Stimulated activated CD4-positive, alpha-beta T cell treated with anti-CD3 and anti-CD28 coated beads, Interleukin-1b, Interleukin-23, amount 100 ng/mL, for 24 hours (primary cell): ENCODE results near the gene HOXA9.

ENCODE experiments used
- DNase-seq, 4 experiments: peaks; one replicate each; pipeline ENCODE4 v3.0.0-alpha.2; 2020; ENCODE audit warnings: low read depth in 4 of 4, low spot score in 1 of 4

The HOXA9 gene

DNA sequence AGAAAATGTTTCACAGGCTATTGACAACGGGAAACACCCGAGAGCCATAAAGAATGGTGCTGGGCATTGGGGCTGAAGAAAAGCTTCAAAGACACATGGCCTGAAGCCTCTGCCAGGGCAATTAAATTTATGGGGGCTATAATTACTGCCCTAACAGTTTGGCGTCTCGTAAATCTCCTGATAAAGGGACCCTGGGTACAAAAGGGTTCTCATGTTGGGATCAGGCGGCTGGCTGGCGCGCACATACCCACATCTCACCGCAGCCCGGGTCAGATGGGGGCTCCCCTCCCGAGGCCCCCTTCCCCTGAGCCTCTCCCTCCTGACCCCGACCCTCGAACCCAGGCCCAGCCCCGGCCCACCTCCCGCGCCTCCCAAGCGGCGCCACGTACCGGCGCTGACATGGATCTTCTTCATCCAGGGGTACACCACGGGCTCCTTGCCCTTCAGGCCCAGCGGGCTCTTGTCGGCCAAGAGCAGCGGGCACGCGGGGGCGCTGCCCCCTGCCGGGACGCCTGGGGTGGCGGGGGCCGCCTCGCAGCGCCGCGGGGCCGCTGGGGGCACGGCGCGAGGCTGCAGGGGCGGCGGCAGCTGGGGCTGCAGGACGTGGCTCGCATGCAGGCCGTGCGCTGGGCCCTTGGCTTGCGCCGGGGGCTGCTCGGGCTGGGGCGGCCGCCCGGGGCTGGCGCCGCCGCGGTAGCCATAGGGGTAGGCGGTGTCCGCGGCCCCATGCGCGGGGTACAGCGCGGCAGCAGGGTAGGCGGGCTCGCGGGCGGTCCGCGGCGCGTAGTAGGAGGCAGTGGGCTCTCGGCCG is 35.4 kb downstream of the HOXA9 start:
- DNase-seq, result no peak

DNA sequence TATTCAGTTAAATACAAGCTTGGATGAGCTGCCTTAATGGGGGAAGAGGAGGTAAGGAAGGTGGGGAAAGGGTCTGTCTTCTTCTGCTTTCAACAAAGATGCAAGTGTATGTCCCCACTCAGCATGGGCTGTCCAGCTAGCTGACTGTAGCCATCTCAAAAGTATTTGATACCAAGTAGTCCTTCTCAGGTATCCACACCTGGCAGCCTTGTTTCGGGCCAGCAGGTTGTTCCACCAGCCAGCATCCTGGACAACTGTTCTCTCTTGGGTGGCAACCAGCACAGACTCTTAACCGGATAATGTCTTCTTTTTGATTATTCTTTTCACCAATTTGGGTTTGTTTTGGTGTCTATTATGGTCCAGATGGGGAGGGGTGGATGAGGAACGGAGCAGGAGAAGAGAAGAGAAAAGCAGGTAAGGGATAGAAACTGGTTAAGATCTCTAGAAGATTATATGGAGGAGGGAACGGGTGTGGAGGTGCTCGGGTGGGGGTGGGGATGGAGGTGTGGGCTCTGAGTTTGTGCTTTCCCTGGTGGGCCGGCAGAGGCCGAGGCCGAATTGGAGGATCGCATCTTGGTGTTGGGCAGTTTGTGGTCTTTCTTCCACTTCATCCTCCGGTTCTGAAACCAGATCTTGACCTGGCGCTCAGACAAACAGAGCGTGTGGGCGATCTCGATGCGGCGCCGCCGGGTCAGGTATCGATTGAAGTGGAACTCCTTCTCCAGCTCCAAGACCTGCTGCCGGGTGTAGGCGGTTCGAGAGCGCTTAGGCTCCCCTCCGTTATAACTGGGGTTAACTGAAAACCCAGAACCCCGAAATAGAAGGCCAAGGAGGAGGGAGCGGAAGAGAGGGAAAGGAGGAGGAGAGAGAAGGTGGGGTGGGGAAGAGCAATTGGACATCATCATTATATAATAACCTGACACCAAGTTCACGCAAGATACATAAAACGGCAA is 36.3 kb downstream of the HOXA9 start:
- no peak for DNase-seq

DNA sequence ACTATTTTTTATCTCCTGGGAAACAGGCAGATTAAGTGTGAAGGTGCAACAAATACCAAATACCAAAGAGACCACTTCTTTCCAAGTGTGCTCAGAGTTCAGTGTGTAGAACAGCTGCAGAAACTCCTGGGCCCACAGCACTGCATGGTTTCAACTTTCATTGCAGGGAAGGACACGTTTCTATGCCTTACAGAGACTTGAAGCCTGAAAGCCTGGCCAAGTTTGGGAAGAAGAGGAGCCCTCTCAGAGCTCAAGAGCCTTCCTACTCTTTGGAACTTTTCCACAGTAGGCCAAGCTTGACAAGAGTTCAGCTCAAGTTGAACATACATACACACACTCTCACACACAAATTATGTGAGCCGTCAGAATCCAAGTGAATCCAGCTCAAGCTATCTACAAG is 37.3 kb downstream of the HOXA9 start:
- no peak for DNase-seq

DNA sequence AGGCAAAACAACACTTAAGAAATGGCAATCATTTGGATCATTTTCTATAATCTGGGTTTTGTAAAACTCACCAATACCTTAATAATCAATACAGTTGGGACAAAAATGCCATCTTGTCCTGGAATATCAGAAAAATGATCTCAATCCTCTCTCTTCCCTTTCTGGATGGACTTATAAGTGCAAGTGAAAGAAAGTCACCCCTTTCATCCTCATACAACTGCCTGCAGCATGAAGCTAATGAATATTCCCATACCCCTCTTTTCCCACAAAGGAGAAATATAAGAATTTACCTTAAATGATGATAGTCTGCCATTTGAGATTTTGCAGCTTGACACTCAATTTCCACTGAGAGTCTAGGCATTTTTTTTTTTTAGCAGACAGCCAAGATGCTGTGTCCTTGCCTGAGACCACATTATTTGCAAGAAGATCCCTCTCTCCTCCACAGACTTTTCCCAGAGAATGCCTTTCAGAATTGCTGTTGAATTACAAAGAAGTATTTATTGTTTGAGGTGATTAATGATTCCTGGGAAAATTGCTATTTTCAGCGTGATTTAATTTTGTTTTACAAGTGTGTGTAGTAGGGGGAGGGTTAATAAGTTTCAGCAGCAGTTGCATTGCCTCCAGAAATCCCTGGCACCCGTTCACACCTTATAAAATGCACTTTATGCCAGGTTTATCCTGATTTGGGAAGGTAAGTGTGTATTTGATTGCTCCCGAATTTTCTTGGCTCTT is 38.6 kb downstream of the HOXA9 start:
- no peak for DNase-seq

DNA sequence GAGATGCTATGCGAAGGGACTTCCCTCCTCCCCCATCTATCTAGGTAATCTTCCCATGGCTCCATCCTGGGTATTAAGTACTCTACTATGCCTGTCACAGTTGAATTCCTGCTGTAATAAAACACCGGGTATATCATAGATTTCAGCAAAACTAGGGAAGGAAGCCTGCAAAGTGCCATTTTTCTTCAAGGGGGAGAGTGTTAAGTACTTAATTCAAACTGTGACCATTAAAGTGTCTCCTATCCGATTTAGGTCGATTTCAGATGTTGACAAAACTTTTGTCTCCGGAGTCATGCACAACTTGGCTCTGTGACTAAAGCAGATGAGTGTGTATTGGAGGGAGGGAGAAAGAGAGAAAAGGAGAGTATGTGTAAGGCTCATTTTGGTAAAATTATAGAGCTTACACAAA is 39.3 kb downstream of the HOXA9 start:
- no peak for DNase-seq

DNA sequence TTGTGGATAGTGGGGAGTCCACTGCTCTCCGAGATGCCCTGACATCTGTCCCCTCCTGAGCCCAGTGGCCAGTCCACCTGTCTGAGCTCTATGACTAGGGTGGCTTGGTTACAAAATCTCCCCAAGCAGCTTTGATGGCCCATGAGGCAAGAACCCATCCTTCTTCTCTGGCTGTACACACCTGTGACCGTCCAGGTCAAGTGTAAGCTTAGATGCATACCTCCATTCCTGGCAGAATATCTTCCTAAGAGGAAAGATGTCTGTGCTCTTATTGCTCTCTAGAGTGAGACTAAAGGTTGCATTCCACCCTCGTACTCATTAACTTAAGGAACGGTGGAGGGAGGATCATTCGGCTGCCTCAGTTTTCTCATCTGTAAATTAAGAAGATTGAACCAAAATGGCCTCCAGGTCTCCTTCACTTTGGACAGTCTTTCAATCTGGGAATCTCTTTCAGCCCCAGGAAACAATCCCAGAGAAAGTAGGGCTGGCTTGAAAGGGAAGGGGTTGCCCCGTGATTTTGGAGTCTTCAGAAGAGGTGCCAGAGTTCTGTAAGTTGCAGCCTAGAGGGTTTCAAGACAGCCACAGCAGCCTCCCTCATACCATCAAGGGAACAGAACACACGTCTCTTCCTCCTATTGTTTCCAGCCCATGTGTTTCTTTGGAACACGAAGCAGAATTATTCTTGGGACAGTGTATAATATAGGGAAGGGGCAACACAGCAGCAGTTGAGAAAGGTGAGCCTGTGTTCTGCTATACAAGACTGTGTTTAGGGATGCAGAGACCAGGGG is 40.2 kb downstream of the HOXA9 start:
- DNase-seq, result no peak

DNA sequence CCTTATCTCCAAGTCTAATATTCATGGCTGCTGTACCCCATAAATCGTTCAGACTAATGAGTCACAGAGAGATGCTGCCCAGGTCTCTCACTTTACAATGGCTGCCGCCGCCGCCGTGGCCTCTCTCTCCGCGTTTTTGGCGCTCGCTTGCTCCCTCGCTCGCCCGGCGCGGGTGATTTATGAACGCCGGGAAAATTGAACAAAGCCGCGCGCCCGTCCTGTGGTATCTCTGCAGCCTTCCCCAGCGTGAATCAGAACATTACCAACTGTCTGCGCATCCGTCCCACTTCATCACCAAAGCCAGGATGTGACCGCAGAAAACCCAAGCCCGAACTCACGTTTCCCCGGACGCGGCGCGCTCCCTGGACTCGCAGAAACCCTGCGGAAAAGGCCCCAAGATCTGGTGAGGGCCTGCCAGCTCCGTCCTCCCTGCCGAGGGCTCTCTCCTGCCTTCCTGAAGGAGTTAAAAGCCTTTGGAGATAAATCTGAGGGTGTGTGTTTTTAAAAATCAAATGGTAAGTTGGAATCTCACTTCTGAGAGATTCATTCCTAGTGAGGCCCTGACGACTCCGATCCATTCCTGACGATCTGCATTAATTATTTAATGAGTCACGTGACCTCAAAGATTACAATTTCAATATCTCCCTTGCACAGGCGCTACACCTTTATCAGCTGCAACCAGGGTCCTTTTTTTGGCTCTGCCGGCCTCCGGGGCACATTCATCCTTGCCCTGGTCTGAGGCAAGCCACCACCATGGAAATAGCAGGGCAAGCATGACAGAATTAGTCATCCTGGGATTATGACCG is 41.0 kb downstream of the HOXA9 start:
- DNase-seq, result no peak

DNA sequence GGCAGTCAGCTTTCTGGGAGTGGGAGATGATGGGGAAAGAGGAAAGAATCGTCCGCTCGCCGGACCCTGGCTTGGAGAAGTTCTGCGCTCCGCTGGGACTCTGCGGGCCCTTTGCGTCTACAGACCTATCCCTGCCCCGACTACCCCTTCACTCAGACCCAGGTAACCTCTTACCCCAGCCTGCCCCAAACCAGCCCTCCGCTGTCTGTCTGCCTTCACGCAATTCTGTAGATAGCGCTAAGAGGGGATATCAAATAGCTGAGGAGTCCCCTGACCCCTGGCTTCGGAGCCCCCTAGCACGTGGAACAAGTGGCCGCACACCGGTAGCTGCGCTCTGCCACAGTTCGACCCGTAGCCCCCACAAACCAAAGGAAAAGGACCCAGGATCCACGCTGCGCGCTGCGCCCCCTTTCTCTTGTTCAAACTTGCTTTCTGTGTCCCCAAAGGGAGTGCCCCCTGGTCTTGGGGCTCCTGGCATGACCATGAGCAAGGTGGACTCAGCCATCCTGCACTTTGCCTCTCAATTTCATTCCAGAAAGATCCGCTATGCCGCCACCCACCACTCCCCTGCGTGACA is 41.8 kb downstream of the HOXA9 start:
- DNase-seq, result no peak

DNA sequence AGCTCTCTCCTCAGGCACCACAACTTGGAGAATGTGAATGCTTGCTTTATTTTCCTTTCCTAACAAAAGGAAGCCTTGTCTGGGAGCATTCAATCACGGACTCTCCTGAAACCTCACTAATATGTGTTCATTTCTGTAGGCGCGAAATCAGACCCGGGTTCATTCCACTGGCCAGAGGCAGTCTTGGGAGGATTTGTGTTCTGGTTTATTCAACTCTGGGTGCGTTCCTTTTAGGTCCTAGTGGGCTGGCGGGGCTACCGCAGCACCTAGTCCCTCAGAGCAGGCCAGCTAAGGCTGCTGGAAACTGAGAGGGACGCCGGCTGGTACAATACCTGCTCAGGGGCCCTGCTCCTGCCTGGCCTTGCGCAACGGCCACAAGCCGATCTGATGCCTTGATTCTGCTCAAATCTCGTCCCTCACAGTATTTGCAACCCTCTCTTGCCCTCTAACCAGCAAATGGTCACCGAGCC is 42.3 kb downstream of the HOXA9 start:
- DNase-seq, result no peak

DNA sequence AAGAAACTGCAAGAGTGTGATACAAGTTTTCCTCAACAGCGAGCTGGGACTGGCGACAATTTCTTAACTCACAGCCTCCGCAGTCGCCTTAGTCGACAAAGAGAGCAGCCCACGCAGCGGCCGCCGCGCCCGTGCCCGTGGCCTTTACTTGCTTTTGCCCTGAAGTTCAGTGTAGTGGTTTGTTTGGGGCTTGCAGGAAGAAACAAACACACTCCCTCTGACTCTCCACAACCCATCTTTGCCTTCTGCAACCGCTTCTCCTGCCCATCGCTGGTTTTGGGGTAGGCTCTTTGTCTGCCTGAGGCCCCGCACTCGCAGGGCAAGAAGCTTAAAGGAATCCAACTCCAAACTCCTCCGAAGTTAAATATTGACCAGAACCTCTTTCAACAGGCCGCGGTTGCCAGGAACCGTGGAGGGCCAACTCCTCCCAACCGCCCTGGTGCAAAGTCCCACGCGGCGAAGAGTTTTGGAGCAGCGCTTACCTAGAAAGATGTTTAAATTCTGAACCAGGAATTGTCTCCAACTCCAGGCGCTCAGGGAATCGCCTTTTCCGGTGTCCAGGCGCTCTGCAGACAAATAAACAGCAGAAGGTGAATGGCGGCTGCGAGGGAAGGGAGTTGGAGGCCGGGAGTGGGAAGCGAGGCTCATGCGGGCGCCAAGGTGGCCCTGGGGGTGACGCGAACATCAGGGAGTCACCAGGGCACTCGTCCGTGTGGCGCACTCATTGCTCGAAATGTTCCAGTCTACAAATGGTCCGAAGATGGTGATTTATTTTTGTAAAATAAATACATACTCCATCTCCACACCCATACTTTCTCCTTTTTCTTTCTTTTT is 43.0 kb downstream of the HOXA9 start:
- no peak for DNase-seq

DNA sequence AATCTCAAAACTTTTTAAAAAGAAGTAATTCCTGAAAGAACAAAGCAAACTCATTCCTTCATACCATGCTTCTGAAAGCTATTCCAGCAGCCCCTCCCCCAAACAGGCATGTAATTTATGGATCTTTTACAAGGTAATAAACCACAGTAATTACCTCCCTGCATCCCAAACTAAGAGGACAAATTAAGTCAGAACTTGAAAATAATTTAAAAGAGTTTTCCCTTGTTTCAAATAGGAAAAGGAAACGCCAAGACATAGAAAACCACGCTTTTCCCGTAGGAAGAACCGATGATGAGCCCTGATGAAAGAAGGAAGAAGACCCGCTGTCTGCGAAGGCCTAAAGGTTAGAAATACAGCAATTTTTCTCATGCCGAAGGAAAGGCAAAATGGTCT is 43.7 kb downstream of the HOXA9 start:
- DNase-seq, result no peak

DNA sequence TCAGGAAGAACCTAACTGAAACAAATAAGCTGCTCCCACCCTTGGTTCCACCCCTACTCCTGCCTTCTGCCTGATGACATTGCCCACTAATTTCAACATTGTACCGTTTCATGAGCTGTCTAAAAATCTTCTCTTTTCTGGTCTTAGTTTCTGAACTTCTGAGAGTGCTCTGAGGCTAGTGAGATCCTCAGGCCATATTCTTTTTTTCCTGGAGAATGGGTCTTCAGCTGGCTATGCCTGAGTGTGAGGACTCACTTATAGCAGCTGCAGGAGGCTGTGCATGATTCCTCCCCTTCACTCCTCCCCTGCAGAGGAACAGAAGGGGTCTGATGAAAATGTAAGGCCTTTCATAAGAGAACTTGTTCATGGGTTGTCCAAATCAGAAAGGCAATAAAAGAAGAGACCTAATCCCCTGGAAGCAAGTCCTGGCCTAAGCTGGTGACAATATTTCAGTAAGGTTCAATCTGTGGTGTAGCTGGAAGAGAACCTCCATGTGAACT is 45.9 kb downstream of the HOXA9 start:
- DNase-seq, result no peak

DNA sequence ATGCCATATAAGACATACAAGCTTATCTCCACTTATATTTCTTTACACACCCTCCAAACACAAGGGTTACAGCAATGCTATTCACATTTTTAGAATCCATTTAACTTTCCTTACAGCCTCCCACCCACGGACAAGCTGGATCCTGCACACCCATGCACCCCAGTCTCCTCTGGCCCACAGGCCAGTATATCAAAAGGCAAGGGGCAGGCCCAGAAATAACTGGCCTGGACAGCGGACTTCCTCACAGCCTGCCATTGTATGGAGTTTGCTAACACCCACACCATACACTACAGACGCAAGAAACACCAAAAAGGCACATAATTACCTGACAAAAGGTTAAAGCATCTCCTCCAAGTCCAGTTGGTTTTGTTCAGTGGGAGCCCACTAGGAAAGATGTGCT is 46.8 kb downstream of the HOXA9 start:
- no peak for DNase-seq

DNA sequence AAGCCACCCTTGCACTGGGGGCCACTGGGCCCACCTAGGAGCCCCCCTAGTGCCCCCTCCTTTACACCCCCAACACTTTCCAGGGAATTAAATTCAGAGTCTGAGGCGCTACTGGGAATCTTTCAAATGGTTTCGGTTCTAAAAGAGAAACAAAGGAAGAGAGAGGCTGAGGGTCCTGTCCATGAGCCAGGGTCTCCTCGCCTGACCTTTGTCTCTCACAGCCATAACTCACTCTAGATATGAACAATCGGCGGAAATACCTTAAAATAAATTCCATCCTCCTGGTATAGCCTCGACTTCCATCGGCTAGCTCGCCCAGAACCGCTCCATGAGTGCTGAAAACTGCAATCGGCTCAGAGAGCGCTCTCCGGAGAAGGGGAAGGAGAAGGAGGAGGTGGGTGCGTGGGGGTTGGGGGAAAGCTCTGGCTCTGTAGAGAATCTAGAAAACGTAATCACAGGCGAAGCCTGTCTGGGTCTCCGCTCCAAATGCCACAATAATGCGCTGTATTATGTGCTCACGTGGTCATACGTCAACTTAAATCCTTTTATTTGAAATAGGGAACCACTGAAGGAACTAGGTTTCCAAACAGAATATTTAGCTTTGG is 47.3 kb downstream of the HOXA9 start:
- no peak for DNase-seq

DNA sequence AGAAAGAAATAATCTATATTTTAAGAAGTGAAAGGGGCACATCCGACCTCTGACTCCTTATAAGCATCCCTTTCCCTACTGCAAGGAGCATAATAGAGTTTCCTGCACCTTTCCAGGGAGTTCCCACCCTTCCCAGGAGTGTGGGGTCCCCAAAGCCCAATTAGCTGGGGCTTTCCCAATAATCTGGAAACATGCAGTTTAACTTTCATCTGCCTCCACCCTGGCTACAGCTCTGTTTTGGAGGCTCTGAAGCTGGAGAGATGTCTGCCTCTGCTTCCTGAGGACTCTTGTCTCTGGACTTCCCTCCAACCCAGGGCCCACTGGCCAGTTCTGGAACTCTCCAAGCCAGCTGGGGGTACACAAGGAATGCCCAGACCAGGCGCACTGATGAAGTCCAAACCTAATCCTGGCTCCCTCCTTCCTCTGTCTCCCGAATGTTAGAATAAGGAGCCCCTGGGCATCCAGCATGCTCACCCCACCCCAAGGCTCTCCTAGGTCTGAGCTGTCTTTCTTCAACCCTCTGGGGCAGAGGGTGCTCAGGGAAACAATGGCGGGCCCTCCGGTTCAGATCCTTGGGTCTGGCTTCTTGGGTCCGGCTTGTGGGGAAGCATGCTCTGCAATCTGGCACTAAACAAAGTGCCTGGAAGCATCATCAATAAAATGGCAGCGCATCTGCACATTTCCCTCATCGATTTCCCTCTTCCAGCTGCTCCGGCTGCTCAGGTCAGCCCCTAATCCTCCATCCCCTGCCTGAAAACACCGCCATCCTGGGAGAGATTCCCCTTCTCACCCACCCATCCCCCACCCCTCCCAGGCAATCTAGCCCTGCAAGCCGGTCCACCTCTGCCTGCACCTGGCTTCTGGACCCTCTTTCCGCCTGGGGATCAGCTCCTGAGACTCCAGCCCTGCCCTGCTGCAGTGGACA is 48.1 kb downstream of the HOXA9 start:
- DNase-seq, result no peak

DNA sequence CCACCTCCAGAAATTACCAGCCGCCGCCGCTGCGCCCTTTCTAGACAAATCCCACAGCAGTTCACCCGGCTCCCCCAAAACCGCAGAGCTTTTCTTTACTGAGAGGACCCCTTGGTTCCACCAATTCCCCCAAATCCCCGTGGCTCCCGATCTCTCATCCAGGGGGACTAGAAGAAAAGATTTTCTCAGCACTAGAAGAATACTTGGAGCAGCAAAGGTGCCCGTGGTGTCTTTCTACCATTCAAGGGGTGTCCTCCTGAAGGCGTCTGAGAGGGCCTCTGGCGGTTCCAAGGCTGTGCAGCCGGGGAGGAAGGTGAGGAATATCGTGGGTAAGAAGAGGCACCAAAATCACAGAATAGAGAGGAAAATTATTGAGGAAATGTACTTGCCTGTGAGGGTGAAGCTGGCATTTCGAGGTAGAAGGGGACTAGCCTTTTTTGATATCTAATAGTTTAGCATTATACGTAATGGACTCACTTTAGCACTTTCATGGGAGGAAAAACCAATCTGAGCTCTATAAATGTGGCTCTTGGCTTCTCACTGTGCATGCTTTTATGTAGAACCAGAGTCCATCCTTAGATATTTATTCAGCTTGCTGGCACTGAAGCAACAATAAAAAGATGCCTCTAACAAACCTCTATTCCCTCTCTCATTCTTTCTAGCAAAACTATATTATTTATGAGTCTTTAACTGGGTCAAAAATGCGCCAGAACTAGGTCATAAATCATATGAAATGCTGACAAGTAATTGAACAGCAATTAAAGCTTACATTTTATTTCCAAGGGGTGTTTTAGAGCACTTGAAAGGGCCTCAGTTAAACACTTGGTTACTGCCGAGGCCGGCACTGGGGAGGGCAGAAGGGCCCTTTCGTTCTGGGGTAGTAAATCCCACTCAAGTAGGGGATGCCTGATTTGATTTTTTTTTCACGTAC is 49.0 kb downstream of the HOXA9 start:
- no peak for DNase-seq
